ENCODE results near the gene MAS1.
A peak's percentile ranks its signal among the peaks of the same experiment; 100 is the strongest.
"Not testable (repeated sequence)": the region's sequence is repeated elsewhere in the genome, so short reads cannot be mapped to it uniquely, and the experiment has no call there.

MAS1 gene

GRCh38 chr6:159890792-159891191 lies at the start of gene MAS1:
TSS of gene MAS1 (plus strand) at chr6:159890988. CDS start at chr6:159906956, 15,968 bp downstream.
- no peak for DNase-seq (ENCODE audit: low read depth in 4 of 4, low spot score in 1 of 4)

DNA sequence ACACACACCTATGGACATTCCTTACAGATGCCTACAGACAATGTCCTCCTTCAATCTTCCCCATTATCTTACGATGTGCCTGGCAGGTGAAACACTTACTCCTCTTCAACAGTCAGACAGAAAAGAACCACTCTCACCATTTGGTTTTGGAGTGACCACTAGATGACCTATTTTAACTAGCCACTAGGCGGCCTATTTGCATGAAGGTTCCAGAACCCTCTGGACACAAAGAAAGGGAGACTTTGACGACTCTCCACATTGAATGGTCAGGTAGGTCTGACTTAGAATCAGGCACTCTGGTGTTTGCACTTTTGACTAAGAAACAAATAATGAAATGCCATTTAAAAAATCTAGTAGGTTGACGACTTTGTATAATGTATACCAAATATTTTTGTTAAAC lies 48.8 kb upstream of the MAS1 start:
- no peak for DNase-seq (ENCODE audit: low read depth in 4 of 4, low spot score in 1 of 4)

DNA sequence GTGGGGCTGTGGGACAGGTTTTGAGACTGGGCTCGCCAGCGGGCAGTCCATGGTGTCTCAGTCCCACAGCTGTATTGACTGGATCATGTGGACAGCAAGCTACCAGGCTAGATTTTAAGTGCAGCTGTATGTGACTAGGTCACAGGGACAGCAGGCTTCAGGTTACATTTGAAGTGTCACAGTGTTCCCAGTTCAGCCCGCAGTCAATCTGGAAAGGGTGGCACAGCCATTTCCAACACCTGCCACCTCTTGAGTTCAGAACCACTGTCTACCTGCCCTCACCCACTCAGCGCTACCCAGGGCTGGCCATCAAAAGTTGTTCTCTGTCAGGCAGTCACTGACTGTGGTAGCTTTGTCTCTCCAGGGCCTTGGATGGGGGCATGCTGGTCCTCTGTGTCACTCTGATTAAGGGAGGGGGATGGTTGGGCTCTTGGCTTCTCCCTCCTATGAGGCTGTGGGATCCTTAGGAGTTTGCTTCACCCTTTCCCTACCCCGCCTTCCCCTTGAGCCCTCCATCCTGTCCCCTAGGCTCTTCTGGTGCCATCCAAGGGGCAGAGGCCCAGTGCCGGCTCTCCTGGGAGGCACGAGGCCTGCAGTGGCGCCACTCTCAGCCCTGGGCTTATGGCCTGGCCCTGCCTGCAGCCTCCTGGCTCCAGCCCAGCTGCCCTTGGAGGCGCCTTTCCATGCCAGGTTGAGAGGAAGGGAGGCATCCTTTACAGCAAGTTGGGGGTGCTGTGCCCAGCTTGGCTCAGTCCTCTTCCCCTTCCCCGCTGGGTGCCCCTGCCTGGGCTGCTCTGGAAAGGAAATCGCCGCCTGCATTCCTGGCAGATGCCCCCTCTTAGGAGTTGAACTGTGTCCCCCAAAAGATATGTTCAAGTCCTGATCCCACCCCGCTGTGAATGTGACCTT lies 45.8 kb upstream of the MAS1 start:
- no peak for DNase-seq (ENCODE audit: low read depth in 4 of 4, low spot score in 1 of 4)

DNA sequence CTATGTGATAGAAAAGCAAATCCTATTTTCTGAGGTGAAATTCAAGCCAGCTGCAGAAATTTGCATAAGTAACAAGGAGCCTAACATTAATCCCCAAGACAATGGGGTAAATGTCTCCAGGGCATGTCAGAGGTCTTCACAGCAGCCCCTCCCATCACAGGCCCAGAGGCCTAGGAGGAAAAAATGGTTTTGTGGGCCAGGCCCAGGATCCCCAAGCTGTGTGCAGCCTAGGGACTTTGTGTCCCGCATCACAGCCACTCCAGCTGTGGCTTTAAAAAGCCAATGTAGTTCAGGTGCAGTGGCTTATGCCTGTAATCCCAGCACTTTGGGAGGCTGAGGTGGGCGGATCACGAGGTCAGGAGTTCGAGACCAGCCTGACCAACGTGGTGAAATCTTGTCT lies 42.2 kb upstream of the MAS1 start:
- not testable (repeated sequence) for DNase-seq (ENCODE audit: low read depth in 4 of 4, low spot score in 1 of 4)

- not testable (repeated sequence) for DNase-seq (ENCODE audit: low read depth in 4 of 4, low spot score in 1 of 4)
Observed at GRCh38 chr6:159849851-159850250, 40.9 kb upstream of the MAS1 start.

DNA sequence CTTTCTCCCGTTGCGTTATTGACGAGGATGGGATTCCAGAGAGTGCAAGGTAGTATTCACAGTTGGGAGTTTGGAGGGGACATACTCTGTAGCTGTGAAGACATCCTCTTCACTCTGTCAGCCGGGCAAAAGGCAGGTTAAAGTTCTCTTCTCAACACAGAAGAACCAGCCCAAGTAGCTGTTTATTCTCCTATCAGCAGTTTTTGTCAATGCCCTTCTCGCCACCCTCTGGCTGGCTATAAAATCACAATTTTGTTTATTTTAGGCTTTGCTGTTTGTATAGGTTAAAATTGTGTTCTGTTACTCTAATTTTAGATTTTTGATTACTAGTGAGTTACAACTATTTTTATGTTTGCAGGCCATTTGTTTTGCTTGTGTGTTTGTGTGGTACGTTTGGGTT lies 37.9 kb upstream of the MAS1 start:
- DNase-seq (ENCODE audit: low read depth in 4 of 4, low spot score in 1 of 4), result no peak

DNA sequence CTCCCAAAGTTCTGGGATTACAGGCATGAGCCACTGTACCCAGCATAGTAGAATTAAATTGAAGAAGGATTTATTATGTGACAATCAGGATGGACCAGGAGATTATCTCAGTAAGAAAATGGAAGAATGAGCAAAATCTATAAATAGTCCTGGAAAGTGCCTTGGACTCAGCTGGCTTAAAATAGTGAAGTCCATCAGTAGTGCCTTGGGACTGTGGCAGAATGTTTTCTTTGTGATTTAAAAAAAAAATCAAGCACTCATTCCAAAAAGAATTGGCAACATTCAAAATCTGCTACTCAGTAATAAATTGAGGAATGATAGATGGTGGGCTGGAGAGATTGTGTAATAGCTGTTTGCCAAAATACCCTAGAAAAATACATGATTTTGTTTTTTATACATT lies 37.0 kb upstream of the MAS1 start:
- DNase-seq (ENCODE audit: low read depth in 4 of 4, low spot score in 1 of 4), result no peak

GRCh38 chr6:159854959-159855358 lies 35.8 kb upstream of the MAS1 start:
- DNase-seq (ENCODE audit: low read depth in 4 of 4, low spot score in 1 of 4), result no peak

DNA sequence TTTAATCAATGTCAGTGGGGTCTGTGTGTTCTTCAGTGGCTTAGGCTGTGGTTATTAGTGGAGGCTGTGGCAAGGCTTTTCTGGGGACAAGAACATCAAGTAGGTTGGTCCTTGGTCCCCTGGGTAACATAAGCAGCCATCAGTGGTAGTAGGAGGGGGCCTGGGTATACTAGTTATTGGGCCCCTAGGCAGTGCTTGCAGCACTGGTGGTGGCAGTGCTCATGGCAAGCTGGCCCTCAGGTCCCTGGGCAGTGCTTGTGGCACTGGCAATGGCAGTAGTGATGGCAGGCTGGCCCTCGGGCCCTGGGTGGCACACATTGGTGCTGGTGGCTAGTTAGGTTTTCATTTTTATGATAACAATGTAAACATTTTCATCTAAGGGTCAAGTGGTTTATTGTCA lies 32.5 kb upstream of the MAS1 start:
- no peak for DNase-seq (ENCODE audit: low read depth in 4 of 4, low spot score in 1 of 4)

DNA sequence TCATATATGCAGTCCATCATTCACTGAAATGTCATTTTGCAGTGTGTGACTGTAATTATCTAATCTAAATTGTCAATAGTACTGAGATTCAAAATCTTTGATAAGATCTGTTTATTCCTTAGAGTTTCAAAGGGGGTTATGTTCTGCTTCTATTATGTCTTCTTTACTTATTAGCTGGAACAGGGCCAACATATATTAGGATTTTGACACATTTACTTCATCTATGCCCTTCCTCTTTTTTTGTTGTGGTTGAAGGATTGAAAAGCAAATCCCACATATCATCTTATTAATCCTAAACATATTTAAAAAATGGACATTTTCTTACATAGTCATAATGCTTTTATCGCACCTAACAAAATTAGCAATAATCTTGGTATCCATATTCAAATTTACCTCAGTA lies 30.3 kb upstream of the MAS1 start:
- DNase-seq (ENCODE audit: low read depth in 4 of 4, low spot score in 1 of 4), result no peak

GRCh38 chr6:159862103-159862502 lies 28.7 kb upstream of the MAS1 start:
- no peak for DNase-seq (ENCODE audit: low read depth in 4 of 4, low spot score in 1 of 4)

GRCh38 chr6:159863341-159863740 lies 27.4 kb upstream of the MAS1 start:
- peak in 1 of 4 experiments; percentile 6 for DNase-seq (ENCODE audit: low read depth in 4 of 4, low spot score in 1 of 4)

- DNase-seq (ENCODE audit: low read depth in 4 of 4, low spot score in 1 of 4), result no peak
Observed at GRCh38 chr6:159865226-159865920, 25.4 kb upstream of the MAS1 start.

GRCh38 chr6:159866286-159867247 lies 24.2 kb upstream of the MAS1 start:
- no peak for DNase-seq (ENCODE audit: low read depth in 4 of 4, low spot score in 1 of 4)

DNA sequence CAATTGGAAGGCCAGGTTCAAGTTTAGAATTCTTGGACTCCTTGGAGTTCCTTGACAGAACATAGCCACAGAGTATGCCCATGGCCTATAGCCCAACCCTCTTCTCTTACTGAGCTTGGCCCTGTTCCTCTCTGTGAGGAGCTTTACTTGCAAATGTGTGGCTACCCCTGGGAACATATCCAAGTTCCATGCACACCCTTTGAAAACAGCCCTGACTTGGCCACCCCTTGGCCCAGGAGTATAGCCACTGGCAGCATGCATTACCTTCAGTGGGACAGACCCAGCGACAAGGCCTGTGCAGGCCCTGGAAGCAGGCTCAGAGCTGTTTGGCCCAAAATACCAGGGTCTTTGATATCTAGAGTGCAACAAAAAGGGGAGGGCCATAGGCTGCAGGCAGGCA lies 19.5 kb upstream of the MAS1 start:
- DNase-seq (ENCODE audit: low read depth in 4 of 4, low spot score in 1 of 4), result no peak

DNA sequence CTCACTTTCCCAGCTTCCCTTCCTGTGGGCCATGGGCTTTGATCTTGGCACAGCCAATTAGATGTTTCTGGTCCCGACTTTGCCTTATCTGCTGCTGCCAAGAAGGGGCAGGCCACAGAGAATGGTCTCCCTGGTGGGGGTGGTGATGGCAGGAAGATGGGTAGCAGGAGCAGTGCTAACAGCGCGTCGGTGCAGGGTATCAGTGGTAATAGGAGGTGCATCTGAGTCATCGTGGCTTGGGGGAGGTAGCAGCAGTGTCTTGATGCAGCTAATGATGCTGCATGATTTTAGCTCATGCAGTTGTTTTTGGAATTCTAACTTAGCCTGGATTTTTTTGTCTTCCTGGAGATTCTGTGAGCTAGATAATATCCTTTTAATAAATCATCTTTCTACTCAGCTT lies 18.9 kb upstream of the MAS1 start:
- no peak for DNase-seq (ENCODE audit: low read depth in 4 of 4, low spot score in 1 of 4)

DNA sequence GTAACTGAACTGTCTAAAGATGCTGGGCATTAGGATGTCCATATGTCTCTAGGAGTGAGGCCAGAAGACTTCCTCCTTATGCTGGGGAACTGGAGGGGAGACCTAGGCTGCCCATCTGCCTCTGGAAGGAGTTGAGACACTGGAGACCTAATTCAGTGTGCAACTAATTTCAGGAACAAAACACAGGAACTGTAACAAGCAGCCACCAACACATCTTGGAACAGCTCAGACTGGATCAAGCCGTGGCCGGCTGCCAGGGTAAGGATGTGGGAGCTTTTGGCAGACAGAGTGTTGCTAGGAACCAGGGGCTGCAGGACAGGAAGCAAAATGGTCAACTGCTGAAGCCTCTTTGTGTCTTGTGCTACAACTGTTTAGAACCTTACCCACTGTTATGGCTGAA lies 16.4 kb upstream of the MAS1 start:
- no peak for DNase-seq (ENCODE audit: low read depth in 4 of 4, low spot score in 1 of 4)

- DNase-seq (ENCODE audit: low read depth in 4 of 4, low spot score in 1 of 4), result no peak
Observed at GRCh38 chr6:159875194-159875593, 15.6 kb upstream of the MAS1 start.

- no peak for DNase-seq (ENCODE audit: low read depth in 4 of 4, low spot score in 1 of 4)
Observed at GRCh38 chr6:159876242-159876641, 14.5 kb upstream of the MAS1 start.

DNA sequence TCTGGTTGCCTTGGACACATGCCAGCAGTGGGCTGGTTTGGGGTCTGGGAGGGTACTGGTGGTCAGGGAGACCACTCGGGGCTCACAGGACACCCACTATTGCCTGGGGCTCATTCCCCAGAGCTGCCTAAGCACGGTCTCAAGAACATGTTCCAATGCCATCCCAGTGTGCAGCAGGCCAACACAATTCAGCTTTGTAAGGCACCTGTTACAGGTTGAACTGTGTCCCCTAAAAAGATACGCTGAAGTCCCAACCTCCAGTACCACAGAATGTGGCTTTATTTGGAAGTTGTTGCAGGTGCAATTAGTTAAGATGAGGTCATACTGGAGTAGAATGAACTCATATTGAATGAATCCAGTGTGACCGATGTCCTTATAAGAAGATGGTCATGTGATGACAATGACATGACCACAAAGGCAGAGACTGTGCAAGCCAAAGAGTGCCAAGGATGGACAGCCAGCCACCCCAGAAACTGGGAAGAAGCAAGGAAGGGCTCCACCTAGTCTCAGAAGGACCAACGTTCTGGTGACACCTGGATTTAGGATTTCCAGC lies 13.5 kb upstream of the MAS1 start:
- no peak for DNase-seq (ENCODE audit: low read depth in 4 of 4, low spot score in 1 of 4)

DNA sequence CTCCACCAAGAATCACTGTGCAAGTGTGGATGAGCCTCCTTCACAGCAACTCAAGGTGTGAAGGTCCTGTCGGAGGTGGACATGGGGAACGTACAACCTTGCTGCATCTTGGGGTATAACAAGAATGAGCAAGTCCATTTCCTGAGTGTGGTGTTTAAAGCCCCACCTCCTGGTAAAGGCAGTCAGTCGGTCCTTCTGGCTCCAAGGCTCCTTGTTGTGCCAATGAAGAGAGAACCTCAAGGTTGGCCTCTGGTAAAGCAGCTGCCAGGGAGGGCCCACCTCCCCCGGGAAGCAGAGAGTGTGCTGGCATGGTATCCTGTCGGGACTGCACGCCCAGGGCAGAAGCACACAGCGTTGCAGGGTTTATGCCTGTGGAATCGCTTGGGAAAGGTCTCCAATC lies 12.4 kb upstream of the MAS1 start:
- DNase-seq (ENCODE audit: low read depth in 4 of 4, low spot score in 1 of 4), result no peak
